ENCODE measurements around the gene MANSC4. TPM values are rescaled to one million over a fixed set of nuclear protein-coding genes. Genes with fewer than 3 reads are reported as not detected.

Gene MANSC4
- total and polyA plus RNA-seq, 2 experiments from 2014 or later, result not detected

DNA sequence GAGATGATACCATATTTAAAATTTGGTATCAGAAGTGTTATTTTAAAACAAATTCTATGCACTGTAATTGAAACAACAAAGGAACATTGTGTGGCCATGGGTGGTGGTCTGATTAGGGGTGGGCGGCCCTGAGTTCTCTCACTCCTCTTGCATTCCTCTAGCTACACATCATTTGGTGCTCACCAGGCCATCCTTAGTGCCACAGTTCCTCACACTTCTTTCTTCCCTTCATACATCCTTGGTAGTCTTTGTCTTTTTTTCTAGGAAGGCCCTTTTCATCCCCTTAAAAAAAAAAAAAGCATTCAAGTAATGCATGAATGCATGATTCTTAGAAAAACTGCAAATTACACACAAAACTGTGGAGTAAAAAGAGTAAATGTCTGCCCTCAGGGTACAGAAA lies 2.4 kb upstream of the MANSC4 start:
- peaks cover 68% of the 10 kb centered on the region for H3K79me2 ChIP-seq (replicated peaks; ENCODE audit: insufficient read depth)
- no peaks in the 10 kb centered on the region for H3K9me3 Mint-ChIP-seq
- peaks cover 29% of the 10 kb centered on the region for H3K36me3 Mint-ChIP-seq (ENCODE audit: low read depth)
- DNase-seq (ENCODE audit: low spot score) (no peak), ATAC-seq (no peak)
- peak overlapping the region; percentile 80; the same call in 1 of the 2 replicates for H3K4me3 ChIP-seq
- no peaks in the 10 kb centered on the region for H3K9me2 ChIP-seq (ENCODE audit: insufficient read depth)
- peak overlapping the region; percentile 97 for H3K4me2 ChIP-seq
- H4K20me1 ChIP-seq (replicated peaks; ENCODE audit: insufficient read depth), result no peaks in the 10 kb centered on the region
- peaks cover 36% of the 10 kb centered on the region for H3K4me1 ChIP-seq (ENCODE audit: insufficient read depth)
- no peak overlapping the region for H3K27ac Mint-ChIP-seq
- H3K4me3 Mint-ChIP-seq, result peak overlapping the region; percentile 57
- no peaks in the 10 kb centered on the region for H3K27me3 ChIP-seq (ENCODE audit: insufficient read depth)
- H2AFZ ChIP-seq, result no peak overlapping the region
- H3K4me1 Mint-ChIP-seq, result peaks cover 46% of the 10 kb centered on the region
- peaks cover 11% of the 10 kb centered on the region for H3K27me3 Mint-ChIP-seq (ENCODE audit: insufficient read depth, low read depth, poor library complexity)
- TF ChIP-seq CREB1 (CRISPR knock-in tag; IDR thresholded peaks at IDR 0.05; ENCODE audit: low read depth) (no peak), ZNF114 (CRISPR knock-in tag; IDR thresholded peaks at IDR 0.05) (no peak), ZNF331 (CRISPR knock-in tag; IDR thresholded peaks at IDR 0.05; ENCODE audit: low read depth) (no peak), NANOG (IDR thresholded peaks at IDR 0.05; ENCODE audit: borderline replicate concordance) (no peak), STAT1 (IDR thresholded peaks at IDR 0.05; ENCODE audit: unreplicated experiment) (no peak), EZH2phosphoT487 (IDR thresholded peaks at IDR 0.05; ENCODE audit: unreplicated experiment) (no peak), JUNB (IDR thresholded peaks at IDR 0.05; ENCODE audit: unreplicated experiment) (no peak), EZH2 (IDR thresholded peaks at IDR 0.05; ENCODE audit: low read depth, unreplicated experiment) (no peak), POLR2AphosphoS5 (IDR thresholded peaks at IDR 0.05; ENCODE audit: low read depth) (no peak)
- TF ChIP-seq, protein P1, sequence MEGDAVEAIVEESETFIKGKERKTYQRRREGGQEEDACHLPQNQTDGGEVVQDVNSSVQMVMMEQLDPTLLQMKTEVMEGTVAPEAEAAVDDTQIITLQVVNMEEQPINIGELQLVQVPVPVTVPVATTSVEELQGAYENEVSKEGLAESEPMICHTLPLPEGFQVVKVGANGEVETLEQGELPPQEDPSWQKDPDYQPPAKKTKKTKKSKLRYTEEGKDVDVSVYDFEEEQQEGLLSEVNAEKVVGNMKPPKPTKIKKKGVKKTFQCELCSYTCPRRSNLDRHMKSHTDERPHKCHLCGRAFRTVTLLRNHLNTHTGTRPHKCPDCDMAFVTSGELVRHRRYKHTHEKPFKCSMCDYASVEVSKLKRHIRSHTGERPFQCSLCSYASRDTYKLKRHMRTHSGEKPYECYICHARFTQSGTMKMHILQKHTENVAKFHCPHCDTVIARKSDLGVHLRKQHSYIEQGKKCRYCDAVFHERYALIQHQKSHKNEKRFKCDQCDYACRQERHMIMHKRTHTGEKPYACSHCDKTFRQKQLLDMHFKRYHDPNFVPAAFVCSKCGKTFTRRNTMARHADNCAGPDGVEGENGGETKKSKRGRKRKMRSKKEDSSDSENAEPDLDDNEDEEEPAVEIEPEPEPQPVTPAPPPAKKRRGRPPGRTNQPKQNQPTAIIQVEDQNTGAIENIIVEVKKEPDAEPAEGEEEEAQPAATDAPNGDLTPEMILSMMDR (conservative IDR thresholded peaks at IDR 0.05; ENCODE audit: low read depth in 2 of 2), result no peak
- TF ChIP-seq, protein P2, sequence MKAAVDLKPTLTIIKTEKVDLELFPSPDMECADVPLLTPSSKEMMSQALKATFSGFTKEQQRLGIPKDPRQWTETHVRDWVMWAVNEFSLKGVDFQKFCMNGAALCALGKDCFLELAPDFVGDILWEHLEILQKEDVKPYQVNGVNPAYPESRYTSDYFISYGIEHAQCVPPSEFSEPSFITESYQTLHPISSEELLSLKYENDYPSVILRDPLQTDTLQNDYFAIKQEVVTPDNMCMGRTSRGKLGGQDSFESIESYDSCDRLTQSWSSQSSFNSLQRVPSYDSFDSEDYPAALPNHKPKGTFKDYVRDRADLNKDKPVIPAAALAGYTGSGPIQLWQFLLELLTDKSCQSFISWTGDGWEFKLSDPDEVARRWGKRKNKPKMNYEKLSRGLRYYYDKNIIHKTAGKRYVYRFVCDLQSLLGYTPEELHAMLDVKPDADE (IDR thresholded peaks at IDR 0.05), result no peak
- TF ChIP-seq, protein P3, sequence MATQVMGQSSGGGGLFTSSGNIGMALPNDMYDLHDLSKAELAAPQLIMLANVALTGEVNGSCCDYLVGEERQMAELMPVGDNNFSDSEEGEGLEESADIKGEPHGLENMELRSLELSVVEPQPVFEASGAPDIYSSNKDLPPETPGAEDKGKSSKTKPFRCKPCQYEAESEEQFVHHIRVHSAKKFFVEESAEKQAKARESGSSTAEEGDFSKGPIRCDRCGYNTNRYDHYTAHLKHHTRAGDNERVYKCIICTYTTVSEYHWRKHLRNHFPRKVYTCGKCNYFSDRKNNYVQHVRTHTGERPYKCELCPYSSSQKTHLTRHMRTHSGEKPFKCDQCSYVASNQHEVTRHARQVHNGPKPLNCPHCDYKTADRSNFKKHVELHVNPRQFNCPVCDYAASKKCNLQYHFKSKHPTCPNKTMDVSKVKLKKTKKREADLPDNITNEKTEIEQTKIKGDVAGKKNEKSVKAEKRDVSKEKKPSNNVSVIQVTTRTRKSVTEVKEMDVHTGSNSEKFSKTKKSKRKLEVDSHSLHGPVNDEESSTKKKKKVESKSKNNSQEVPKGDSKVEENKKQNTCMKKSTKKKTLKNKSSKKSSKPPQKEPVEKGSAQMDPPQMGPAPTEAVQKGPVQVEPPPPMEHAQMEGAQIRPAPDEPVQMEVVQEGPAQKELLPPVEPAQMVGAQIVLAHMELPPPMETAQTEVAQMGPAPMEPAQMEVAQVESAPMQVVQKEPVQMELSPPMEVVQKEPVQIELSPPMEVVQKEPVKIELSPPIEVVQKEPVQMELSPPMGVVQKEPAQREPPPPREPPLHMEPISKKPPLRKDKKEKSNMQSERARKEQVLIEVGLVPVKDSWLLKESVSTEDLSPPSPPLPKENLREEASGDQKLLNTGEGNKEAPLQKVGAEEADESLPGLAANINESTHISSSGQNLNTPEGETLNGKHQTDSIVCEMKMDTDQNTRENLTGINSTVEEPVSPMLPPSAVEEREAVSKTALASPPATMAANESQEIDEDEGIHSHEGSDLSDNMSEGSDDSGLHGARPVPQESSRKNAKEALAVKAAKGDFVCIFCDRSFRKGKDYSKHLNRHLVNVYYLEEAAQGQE (IDR thresholded peaks at IDR 0.05; ENCODE audit: unreplicated experiment), result no peak
- TF ChIP-seq, protein P4, sequence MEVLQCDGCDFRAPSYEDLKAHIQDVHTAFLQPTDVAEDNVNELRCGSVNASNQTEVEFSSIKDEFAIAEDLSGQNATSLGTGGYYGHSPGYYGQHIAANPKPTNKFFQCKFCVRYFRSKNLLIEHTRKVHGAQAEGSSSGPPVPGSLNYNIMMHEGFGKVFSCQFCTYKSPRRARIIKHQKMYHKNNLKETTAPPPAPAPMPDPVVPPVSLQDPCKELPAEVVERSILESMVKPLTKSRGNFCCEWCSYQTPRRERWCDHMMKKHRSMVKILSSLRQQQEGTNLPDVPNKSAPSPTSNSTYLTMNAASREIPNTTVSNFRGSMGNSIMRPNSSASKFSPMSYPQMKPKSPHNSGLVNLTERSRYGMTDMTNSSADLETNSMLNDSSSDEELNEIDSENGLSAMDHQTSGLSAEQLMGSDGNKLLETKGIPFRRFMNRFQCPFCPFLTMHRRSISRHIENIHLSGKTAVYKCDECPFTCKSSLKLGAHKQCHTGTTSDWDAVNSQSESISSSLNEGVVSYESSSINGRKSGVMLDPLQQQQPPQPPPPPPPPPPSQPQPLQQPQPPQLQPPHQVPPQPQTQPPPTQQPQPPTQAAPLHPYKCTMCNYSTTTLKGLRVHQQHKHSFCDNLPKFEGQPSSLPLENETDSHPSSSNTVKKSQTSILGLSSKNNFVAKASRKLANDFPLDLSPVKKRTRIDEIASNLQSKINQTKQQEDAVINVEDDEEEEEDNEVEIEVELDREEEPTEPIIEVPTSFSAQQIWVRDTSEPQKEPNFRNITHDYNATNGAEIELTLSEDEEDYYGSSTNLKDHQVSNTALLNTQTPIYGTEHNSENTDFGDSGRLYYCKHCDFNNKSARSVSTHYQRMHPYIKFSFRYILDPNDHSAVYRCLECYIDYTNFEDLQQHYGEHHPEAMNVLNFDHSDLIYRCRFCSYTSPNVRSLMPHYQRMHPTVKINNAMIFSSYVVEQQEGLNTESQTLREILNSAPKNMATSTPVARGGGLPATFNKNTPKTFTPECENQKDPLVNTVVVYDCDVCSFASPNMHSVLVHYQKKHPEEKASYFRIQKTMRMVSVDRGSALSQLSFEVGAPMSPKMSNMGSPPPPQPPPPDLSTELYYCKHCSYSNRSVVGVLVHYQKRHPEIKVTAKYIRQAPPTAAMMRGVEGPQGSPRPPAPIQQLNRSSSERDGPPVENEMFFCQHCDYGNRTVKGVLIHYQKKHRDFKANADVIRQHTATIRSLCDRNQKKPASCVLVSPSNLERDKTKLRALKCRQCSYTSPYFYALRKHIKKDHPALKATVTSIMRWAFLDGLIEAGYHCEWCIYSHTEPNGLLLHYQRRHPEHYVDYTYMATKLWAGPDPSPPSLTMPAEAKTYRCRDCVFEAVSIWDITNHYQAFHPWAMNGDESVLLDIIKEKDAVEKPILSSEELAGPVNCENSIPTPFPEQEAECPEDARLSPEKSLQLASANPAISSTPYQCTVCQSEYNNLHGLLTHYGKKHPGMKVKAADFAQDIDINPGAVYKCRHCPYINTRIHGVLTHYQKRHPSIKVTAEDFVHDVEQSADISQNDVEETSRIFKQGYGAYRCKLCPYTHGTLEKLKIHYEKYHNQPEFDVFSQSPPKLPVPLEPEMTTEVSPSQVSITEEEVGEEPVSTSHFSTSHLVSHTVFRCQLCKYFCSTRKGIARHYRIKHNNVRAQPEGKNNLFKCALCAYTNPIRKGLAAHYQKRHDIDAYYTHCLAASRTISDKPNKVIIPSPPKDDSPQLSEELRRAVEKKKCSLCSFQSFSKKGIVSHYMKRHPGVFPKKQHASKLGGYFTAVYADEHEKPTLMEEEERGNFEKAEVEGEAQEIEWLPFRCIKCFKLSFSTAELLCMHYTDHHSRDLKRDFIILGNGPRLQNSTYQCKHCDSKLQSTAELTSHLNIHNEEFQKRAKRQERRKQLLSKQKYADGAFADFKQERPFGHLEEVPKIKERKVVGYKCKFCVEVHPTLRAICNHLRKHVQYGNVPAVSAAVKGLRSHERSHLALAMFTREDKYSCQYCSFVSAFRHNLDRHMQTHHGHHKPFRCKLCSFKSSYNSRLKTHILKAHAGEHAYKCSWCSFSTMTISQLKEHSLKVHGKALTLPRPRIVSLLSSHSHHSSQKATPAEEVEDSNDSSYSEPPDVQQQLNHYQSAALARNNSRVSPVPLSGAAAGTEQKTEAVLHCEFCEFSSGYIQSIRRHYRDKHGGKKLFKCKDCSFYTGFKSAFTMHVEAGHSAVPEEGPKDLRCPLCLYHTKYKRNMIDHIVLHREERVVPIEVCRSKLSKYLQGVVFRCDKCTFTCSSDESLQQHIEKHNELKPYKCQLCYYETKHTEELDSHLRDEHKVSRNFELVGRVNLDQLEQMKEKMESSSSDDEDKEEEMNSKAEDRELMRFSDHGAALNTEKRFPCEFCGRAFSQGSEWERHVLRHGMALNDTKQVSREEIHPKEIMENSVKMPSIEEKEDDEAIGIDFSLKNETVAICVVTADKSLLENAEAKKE (CRISPR knock-in tag; IDR thresholded peaks at IDR 0.05), result no peak
- no peaks in the 10 kb centered on the region for H3K36me3 ChIP-seq (ENCODE audit: insufficient read depth)
- H3K27ac ChIP-seq (ENCODE audit: low read depth), result no peak overlapping the region
- no peaks in the 10 kb centered on the region for H3F3A ChIP-seq (replicated peaks; ENCODE audit: low read depth)
